ENCODE measurements around the gene NAA30.

GRCh38 chr14:57380935-57381334 lies 9.5 kb upstream of the NAA30 start:
- TF ChIP-seq POLR2A (IDR thresholded peaks at IDR 0.05) (no peak), CTCF (IDR thresholded peaks at IDR 0.05) (no peak)

Data from Peyer's patch (tissue), 4 donors.